CD4-positive, CD25-positive, alpha-beta regulatory T cell (primary cell): ENCODE data around the gene ZFX. TPM values are rescaled to one million over a fixed set of nuclear protein-coding genes. Genes with fewer than 3 reads are reported as not detected.
A peak's percentile ranks its signal among the peaks of the same experiment; 100 is the strongest.

Experiments
- ATAC-seq, 2 donors: fragments of 150-1000 bp; cut with Tn5 transposase; one replicate each; pipeline ENCODE4 v1.10.0; 2021; ENCODE audit warnings: low read depth in 2 of 2, moderate number of reproducible peaks in 2 of 2, moderate library complexity in 1 of 2
- DNase-seq, 3 donors: peaks; one replicate each; pipeline versions ENCODE4 v3.0.0 to v3.0.0-alpha.2; 2012 to 2022; ENCODE audit warnings: mixed read lengths in 1 of 3
- H3K27ac ChIP-seq: one replicate; pipeline ENCODE4 v1.7.0; 2013; ENCODE audit warnings: mild to moderate bottlenecking, low read length; ENCODE audit not compliant: insufficient read depth, poor library complexity, severe bottlenecking
- H3K27me3 ChIP-seq: one replicate; pipeline ENCODE4 v1.7.0; 2013; ENCODE audit warnings: low read length; ENCODE audit not compliant: control insufficient read depth, insufficient read depth
- H3K36me3 ChIP-seq: one replicate; pipeline ENCODE4 v1.7.0; 2013; ENCODE audit warnings: mild to moderate bottlenecking, low read length, moderate library complexity; ENCODE audit not compliant: control insufficient read depth, insufficient read depth
- H3K4me1 ChIP-seq: 2 replicates; pipeline ENCODE4 v1.7.0; 2013; ENCODE audit warnings: mild to moderate bottlenecking, low read length; ENCODE audit not compliant: insufficient read depth, control insufficient read depth, poor library complexity, severe bottlenecking
- H3K4me3 ChIP-seq: one replicate; pipeline ENCODE4 v1.7.0; 2013; ENCODE audit warnings: low read depth, mild to moderate bottlenecking, low read length, moderate library complexity
- H3K9me3 ChIP-seq, 2 experiments: 1 replicate in 1 of 2; 2 replicates in 1 of 2; pipeline ENCODE4 v1.7.0; 2013; ENCODE audit warnings: low read length in 2 of 2, mild to moderate bottlenecking in 1 of 2, moderate library complexity in 1 of 2; ENCODE audit not compliant: control insufficient read depth in 2 of 2
- H3K27ac Mint-ChIP-seq, 3 donors: one replicate each; pipeline ENCODE4 v1.8.0; 2020 to 2022; ENCODE audit warnings: mild to moderate bottlenecking in 3 of 3, mixed read lengths in 3 of 3, moderate library complexity in 2 of 3
- H3K27me3 Mint-ChIP-seq: one replicate; pipeline ENCODE4 v1.8.0; 2022; ENCODE audit warnings: mild to moderate bottlenecking, mixed read lengths
- H3K36me3 Mint-ChIP-seq: one replicate; pipeline ENCODE4 v1.8.0; 2020; ENCODE audit warnings: mixed read lengths
- H3K4me1 Mint-ChIP-seq, 4 donors: one replicate each; pipeline ENCODE4 v1.8.0; 2020 to 2022; ENCODE audit warnings: mixed read lengths in 4 of 4, mild to moderate bottlenecking in 1 of 4
- H3K4me3 Mint-ChIP-seq, 4 donors: one replicate each; pipeline ENCODE4 v1.8.0; 2020 to 2022; ENCODE audit warnings: mild to moderate bottlenecking in 4 of 4, mixed read lengths in 4 of 4, moderate library complexity in 3 of 4
- H3K9me3 Mint-ChIP-seq, 7 donors: one replicate each; pipeline ENCODE4 v1.8.0; 2020 to 2022; ENCODE audit warnings: mixed read lengths in 7 of 7, mild to moderate bottlenecking in 3 of 7, moderate library complexity in 2 of 7
- polyA plus RNA-seq, 4 donors: library from polyadenylated mRNA; unstranded; fragments of 300-500 nt; fragmentation: Illumina TruSeq; gene quantifications; one replicate each; pipeline ENCODE4 v1.2.3, GENCODE V29; 2021
- total RNA-seq: library from RNA; stranded (reverse); gene quantifications from one replicate; pipeline ENCODE4 v1.2.3, GENCODE V29; 2022

ZFX gene
- total and polyA plus RNA-seq, 5 donors from 2014 or later: 20.4 to 104 (median 39.2) TPM

- no peaks in the 10 kb centered on the region for H3K9me3 Mint-ChIP-seq
- H3K36me3 Mint-ChIP-seq: peaks cover 46% of the 10 kb centered on the region
- Histone ChIP-seq H3K4me1 (peaks cover 24% of the 10 kb centered on the region), H3K36me3 (peaks cover 4% of the 10 kb centered on the region), H3K27ac (no peak overlapping the region), H3K27me3 (no peaks in the 10 kb centered on the region), H3K4me3 (no peak overlapping the region), H3K9me3 (no peaks in the 10 kb centered on the region)
- DNase-seq (no peak), ATAC-seq (no peak)
- peaks cover 33 to 85% (median 41%) of the 10 kb centered on the region in 4 donors for H3K4me1 Mint-ChIP-seq
- H3K4me3 Mint-ChIP-seq: no peak overlapping the region
- no peak overlapping the region for H3K27ac Mint-ChIP-seq
- H3K27me3 Mint-ChIP-seq: no peaks in the 10 kb centered on the region
These were observed 40.0 kb downstream of the ZFX start for GRCh38 chrX:24189490-24189889.

GRCh38 chrX:24190500-24191156 lies 41.1 kb downstream of the ZFX start:
- H3K36me3 ChIP-seq: peaks cover 4% of the 10 kb centered on the region
- peaks cover 33 to 84% (median 41%) of the 10 kb centered on the region in 4 donors for H3K4me1 Mint-ChIP-seq
- H3K4me3 Mint-ChIP-seq: peak overlapping the region in 2 of 4 donors; percentile 1 to 10
- DNase-seq (no peak), ATAC-seq (no peak)
- peaks cover 48% of the 10 kb centered on the region for H3K36me3 Mint-ChIP-seq
- H3K4me3 ChIP-seq: no peak overlapping the region
- H3K27ac ChIP-seq: no peak overlapping the region
- H3K9me3 Mint-ChIP-seq: no peaks in the 10 kb centered on the region
- peaks cover 24% of the 10 kb centered on the region for H3K4me1 ChIP-seq
- H3K27me3 Mint-ChIP-seq: no peaks in the 10 kb centered on the region
- no peaks in the 10 kb centered on the region for H3K27me3 ChIP-seq
- H3K27ac Mint-ChIP-seq: peak overlapping the region; percentile 7 to 82 (median 78)
- no peaks in the 10 kb centered on the region for H3K9me3 ChIP-seq

GRCh38 chrX:24196509-24196908 lies 47.0 kb downstream of the ZFX start:
- H3K27ac ChIP-seq: no peak overlapping the region
- Mint-ChIP-seq H3K36me3 (peaks cover 37% of the 10 kb centered on the region), H3K4me1 (peaks cover 34 to 81% (median 38%) of the 10 kb centered on the region in 4 donors)

GRCh38 chrX:24198101-24198500 lies 48.6 kb downstream of the ZFX start:
- H3K27ac ChIP-seq: no peak overlapping the region
- H3K4me1 ChIP-seq: peaks cover 10% of the 10 kb centered on the region

More at GRCh38 chrX:24196509-24196908, 47.0 kb downstream of the ZFX start:
- no peaks in the 10 kb centered on the region for H3K27me3 ChIP-seq
- H3K9me3 ChIP-seq: no peaks in the 10 kb centered on the region
- Mint-ChIP-seq H3K27ac (peak overlapping the region in 1 of 3 donors; percentile 45), H3K27me3 (no peaks in the 10 kb centered on the region), H3K4me3 (no peak overlapping the region), H3K9me3 (no peaks in the 10 kb centered on the region)
- peaks cover 13% of the 10 kb centered on the region for H3K4me1 ChIP-seq
- no peaks in the 10 kb centered on the region for H3K36me3 ChIP-seq
- ATAC-seq (no peak), DNase-seq (no peak)
- H3K4me3 ChIP-seq: no peak overlapping the region

GRCh38 chrX:24200133-24200532 lies 50.6 kb downstream of the ZFX start:
- DNase-seq (no peak), ATAC-seq (no peak)
- H3K27me3 Mint-ChIP-seq: no peaks in the 10 kb centered on the region
- H3K4me3 Mint-ChIP-seq: peak overlapping the region in 3 of 4 donors; percentile 31 to 55 (median 36)
- peaks cover 5% of the 10 kb centered on the region for H3K36me3 ChIP-seq
- H3K9me3 ChIP-seq: no peaks in the 10 kb centered on the region
- H3K27ac ChIP-seq: no peak overlapping the region
- H3K27ac Mint-ChIP-seq: peak overlapping the region; percentile 26 to 95 (median 85)
- peaks cover 6% of the 10 kb centered on the region for H3K4me1 ChIP-seq
- peaks cover 25% of the 10 kb centered on the region for H3K36me3 Mint-ChIP-seq
- H3K9me3 Mint-ChIP-seq: no peaks in the 10 kb centered on the region
- H3K4me1 Mint-ChIP-seq: peaks cover 40 to 84% (median 51%) of the 10 kb centered on the region in 4 donors
- H3K4me3 ChIP-seq: no peak overlapping the region
- no peaks in the 10 kb centered on the region for H3K27me3 ChIP-seq

More at GRCh38 chrX:24198101-24198500, 48.6 kb downstream of the ZFX start:
- H3K9me3 Mint-ChIP-seq: no peaks in the 10 kb centered on the region
- Histone ChIP-seq H3K4me3 (no peak overlapping the region), H3K9me3 (no peaks in the 10 kb centered on the region), H3K27me3 (no peaks in the 10 kb centered on the region), H3K36me3 (peaks cover 5% of the 10 kb centered on the region)
- peaks cover 29% of the 10 kb centered on the region for H3K36me3 Mint-ChIP-seq
- H3K27ac Mint-ChIP-seq: peak overlapping the region in 1 of 3 donors; percentile 64
- no peak overlapping the region for H3K4me3 Mint-ChIP-seq
- no peaks in the 10 kb centered on the region for H3K27me3 Mint-ChIP-seq
- ATAC-seq (no peak), DNase-seq (no peak)
- H3K4me1 Mint-ChIP-seq: peaks cover 39 to 81% (median 45%) of the 10 kb centered on the region in 4 donors

- no peaks in the 10 kb centered on the region for H3K9me3 Mint-ChIP-seq
- H3K4me3 Mint-ChIP-seq: no peak overlapping the region
- Histone ChIP-seq H3K4me3 (no peak overlapping the region), H3K36me3 (peaks cover 5% of the 10 kb centered on the region), H3K27ac (no peak overlapping the region), H3K27me3 (no peaks in the 10 kb centered on the region), H3K9me3 (no peaks in the 10 kb centered on the region), H3K4me1 (peaks cover 6% of the 10 kb centered on the region)
- no peak for DNase-seq
- H3K27ac Mint-ChIP-seq: no peak overlapping the region
- H3K36me3 Mint-ChIP-seq: peaks cover 20% of the 10 kb centered on the region
- ATAC-seq: no peak
- no peaks in the 10 kb centered on the region for H3K27me3 Mint-ChIP-seq
- H3K4me1 Mint-ChIP-seq: peaks cover 41 to 81% (median 51%) of the 10 kb centered on the region in 4 donors
These were observed 51.7 kb downstream of the ZFX start for GRCh38 chrX:24201216-24201615.

GRCh38 chrX:24202465-24203031 lies 53.0 kb downstream of the ZFX start:
- Histone ChIP-seq H3K4me3 (peak overlapping the region; percentile 19), H3K27ac (peak overlapping the region; percentile 15), H3K27me3 (no peaks in the 10 kb centered on the region), H3K4me1 (peaks cover 6% of the 10 kb centered on the region), H3K36me3 (peaks cover 9% of the 10 kb centered on the region), H3K9me3 (no peaks in the 10 kb centered on the region)
- DNase-seq (no peak), ATAC-seq (no peak)
- no peaks in the 10 kb centered on the region for H3K9me3 Mint-ChIP-seq
- H3K27ac Mint-ChIP-seq: peak overlapping the region; percentile 32 to 48 (median 47)
- no peaks in the 10 kb centered on the region for H3K27me3 Mint-ChIP-seq
- H3K36me3 Mint-ChIP-seq: peaks cover 24% of the 10 kb centered on the region
- no peak overlapping the region for H3K4me3 Mint-ChIP-seq
- peaks cover 35 to 70% (median 47%) of the 10 kb centered on the region in 4 donors for H3K4me1 Mint-ChIP-seq
